ENCODE data around the gene REXO1. TPM values are rescaled to one million over a fixed set of nuclear protein-coding genes. Genes with fewer than 3 reads are reported as not detected.

The REXO1 gene
- total and polyA plus RNA-seq, 2 donors from 2014 or later: 12.1 to 36.8 TPM

DNA sequence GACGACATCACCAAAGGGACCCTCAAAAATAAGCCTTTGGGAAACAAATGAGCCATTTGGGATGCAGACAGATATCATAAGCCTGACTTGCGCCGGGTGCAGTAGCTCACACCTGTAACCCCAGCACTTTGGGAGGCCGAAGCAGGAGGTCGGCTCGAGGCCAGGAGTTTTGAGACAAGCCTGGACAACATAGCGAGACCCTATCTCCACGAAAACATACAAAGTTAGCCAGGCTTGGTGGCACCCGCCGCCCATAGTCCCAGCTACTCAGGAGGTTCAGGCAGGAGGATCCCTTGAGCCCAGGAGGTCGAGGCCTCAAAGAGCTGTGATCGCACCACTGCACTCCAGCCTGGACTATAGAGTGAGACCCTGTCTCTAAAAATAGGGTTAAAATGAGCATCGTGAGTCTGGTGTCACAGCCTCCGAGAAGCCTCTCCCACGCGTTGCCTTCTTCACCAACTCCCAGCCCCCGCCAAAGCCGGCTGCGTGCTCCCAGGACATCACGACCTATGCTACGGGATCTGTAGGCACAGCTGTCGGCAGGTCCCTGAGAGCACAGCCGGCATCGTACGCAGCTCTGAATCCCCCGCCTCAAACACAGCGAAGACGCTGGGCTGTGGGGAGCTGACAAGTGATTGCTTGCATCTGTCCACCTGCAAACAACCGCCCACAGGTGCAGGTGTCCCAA, 1.6 kb downstream of the REXO1 start:
- Histone ChIP-seq H3K27ac (ENCODE audit: low read depth in 2 of 2, low read length in 2 of 2) (no peak overlapping the region), H3K4me1 (ENCODE audit: control insufficient read depth in 2 of 3, insufficient read depth in 2 of 3, low read depth in 1 of 3, low read length in 3 of 3) (peaks cover 0 to 39% (median 12%) of the 10 kb centered on the region in 3 donors), H3K36me3 (ENCODE audit: control insufficient read depth in 2 of 3, insufficient read depth in 3 of 3, low read length in 3 of 3) (no peaks in the 10 kb centered on the region), H3K9ac (ENCODE audit: low read length in 3 of 3) (peak overlapping the region in 2 of 3 donors; percentile 17 to 52), H3K27me3 (ENCODE audit: control insufficient read depth, insufficient read depth, low read length) (no peaks in the 10 kb centered on the region), H3K4me3 (ENCODE audit: low read length in 3 of 3) (peak overlapping the region in 2 of 3 donors; percentile 75 to 88), H3K9me3 (ENCODE audit: control insufficient read depth in 2 of 3, insufficient read depth in 1 of 3, low read length in 3 of 3) (no peaks in the 10 kb centered on the region)
- intact Hi-C loops (cut with DNase I): no loop called here
- peak in 2 of 5 donors; percentile 22 to 25 for DNase-seq
- FAIRE-seq: no peak
- TF ChIP-seq CTCF (IDR thresholded peaks at IDR 0.05; ENCODE audit: borderline replicate concordance, extremely low read depth, insufficient read depth): no peak

- intact Hi-C loops (cut with DNase I): no loop called here
- no peak overlapping the region for H3K9ac ChIP-seq (ENCODE audit: low read length in 3 of 3)
- no peak overlapping the region for H3K27ac ChIP-seq (ENCODE audit: low read depth in 2 of 2, low read length in 2 of 2)
- H3K36me3 ChIP-seq (ENCODE audit: control insufficient read depth in 2 of 3, insufficient read depth in 3 of 3, low read length in 3 of 3): no peaks in the 10 kb centered on the region
- peaks cover 0 to 45% (median 12%) of the 10 kb centered on the region in 3 donors for H3K4me1 ChIP-seq (ENCODE audit: control insufficient read depth in 2 of 3, insufficient read depth in 2 of 3, low read depth in 1 of 3, low read length in 3 of 3)
- no peak overlapping the region for H3K4me3 ChIP-seq (ENCODE audit: low read length in 3 of 3)
- H3K9me3 ChIP-seq (ENCODE audit: control insufficient read depth in 2 of 3, insufficient read depth in 1 of 3, low read length in 3 of 3): no peaks in the 10 kb centered on the region
- FAIRE-seq (no peak), DNase-seq (peak in 1 of 5 donors; percentile 71)
- no peaks in the 10 kb centered on the region for H3K27me3 ChIP-seq (ENCODE audit: control insufficient read depth, insufficient read depth, low read length)
- no peak for TF ChIP-seq CTCF (IDR thresholded peaks at IDR 0.05; ENCODE audit: borderline replicate concordance, extremely low read depth, insufficient read depth)
Observed at GRCh38 chr19:1845642-1846041, 2.6 kb downstream of the REXO1 start.

DNA sequence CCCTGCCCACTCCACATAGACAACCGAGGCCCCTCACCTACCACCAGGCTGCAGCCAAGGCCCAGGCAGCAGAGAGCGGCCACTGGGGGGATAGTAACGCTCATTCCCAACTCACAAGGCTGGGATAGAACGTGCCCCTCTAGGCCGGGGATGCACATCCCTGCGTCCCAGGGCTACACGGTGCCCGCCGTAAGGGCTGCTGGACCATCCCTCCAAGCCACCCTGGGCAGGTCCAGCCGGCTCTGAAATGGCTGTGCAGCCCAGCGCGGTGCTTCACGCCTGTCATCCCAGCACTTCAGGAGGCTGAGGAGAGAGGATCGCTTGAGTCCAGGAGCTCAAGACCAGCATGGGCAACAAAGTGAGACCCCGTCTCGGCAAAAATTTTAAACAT, 3.2 kb downstream of the REXO1 start:
- H3K4me3 ChIP-seq (ENCODE audit: low read length in 3 of 3): no peak overlapping the region
- H3K27ac ChIP-seq (ENCODE audit: low read depth in 2 of 2, low read length in 2 of 2): no peak overlapping the region
- no peak overlapping the region for H3K9ac ChIP-seq (ENCODE audit: low read length in 3 of 3)
- no peaks in the 10 kb centered on the region for H3K9me3 ChIP-seq (ENCODE audit: control insufficient read depth in 2 of 3, insufficient read depth in 1 of 3, low read length in 3 of 3)
- peaks cover 0 to 49% (median 12%) of the 10 kb centered on the region in 3 donors for H3K4me1 ChIP-seq (ENCODE audit: control insufficient read depth in 2 of 3, insufficient read depth in 2 of 3, low read depth in 1 of 3, low read length in 3 of 3)
- no peak for TF ChIP-seq CTCF (IDR thresholded peaks at IDR 0.05; ENCODE audit: borderline replicate concordance, extremely low read depth, insufficient read depth)
- DNase-seq (no peak), FAIRE-seq (no peak)
- H3K27me3 ChIP-seq (ENCODE audit: control insufficient read depth, insufficient read depth, low read length): no peaks in the 10 kb centered on the region
- intact Hi-C loops (cut with DNase I): no loop called here
- H3K36me3 ChIP-seq (ENCODE audit: control insufficient read depth in 2 of 3, insufficient read depth in 3 of 3, low read length in 3 of 3): no peaks in the 10 kb centered on the region
